Thyroid gland (tissue), 4 donors: ENCODE results near the gene PREX1.

Source experiments
- POLR2A ChIP-seq, 2 donors: fragments of 450-650 bp; IDR thresholded peaks; one replicate each; pipeline ENCODE4 v1.6.1; 2017; ENCODE audit warnings: antibody characterized with exemption in 2 of 2, mild to moderate bottlenecking in 2 of 2, moderate library complexity in 1 of 2
- TF ChIP-seq, protein P1 (sequence below), 6 experiments: fragments of 200-600 bp in 3 of 6; fragments of 450-650 bp in 3 of 6; sonication (generic) in 3 of 6; IDR thresholded peaks; one replicate each; pipeline ENCODE4 v1.5.1; 2016 to 2019; ENCODE audit warnings: antibody characterized with exemption in 6 of 6, mild to moderate bottlenecking in 2 of 6, inconsistent platforms in 1 of 6, moderate library complexity in 1 of 6

DNA sequence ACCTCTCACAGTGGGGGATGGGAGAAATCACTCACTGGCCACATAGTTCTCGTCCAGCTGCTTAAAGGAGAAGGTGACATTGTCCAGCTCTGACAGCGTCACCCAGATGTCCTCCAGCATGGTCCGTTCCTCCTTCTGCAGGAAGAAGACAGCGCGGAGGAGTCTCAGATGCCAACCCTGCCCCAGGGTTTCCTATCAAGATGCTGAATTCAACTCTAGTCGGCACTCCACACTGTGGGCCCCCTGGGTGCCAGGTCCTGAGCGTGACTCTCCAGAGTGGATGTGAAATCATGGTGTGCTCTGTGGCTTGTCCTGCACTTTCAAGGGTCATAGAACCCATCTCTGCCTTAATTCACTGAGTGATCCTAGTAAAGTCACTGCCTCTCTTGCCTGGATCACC lies 193.2 kb downstream of the PREX1 start:
- TF ChIP-seq, protein P1, sequence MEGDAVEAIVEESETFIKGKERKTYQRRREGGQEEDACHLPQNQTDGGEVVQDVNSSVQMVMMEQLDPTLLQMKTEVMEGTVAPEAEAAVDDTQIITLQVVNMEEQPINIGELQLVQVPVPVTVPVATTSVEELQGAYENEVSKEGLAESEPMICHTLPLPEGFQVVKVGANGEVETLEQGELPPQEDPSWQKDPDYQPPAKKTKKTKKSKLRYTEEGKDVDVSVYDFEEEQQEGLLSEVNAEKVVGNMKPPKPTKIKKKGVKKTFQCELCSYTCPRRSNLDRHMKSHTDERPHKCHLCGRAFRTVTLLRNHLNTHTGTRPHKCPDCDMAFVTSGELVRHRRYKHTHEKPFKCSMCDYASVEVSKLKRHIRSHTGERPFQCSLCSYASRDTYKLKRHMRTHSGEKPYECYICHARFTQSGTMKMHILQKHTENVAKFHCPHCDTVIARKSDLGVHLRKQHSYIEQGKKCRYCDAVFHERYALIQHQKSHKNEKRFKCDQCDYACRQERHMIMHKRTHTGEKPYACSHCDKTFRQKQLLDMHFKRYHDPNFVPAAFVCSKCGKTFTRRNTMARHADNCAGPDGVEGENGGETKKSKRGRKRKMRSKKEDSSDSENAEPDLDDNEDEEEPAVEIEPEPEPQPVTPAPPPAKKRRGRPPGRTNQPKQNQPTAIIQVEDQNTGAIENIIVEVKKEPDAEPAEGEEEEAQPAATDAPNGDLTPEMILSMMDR (IDR thresholded peaks at IDR 0.05) = no peak
- TF ChIP-seq POLR2A (IDR thresholded peaks at IDR 0.05) = no peak
